OCI-LY7 (cell line): Measurements from ENCODE around the gene KCNK5. TPM values are rescaled to one million over a fixed set of nuclear protein-coding genes. Genes with fewer than 3 reads are reported as not detected.

Source experiments
- BruUV-seq: library from RNA; stranded (reverse); fragments of 400-500 nt; replicated peaks from 2 replicates; lab custom pipeline; 2021; lab: Mats Ljungman, UMichigan
- CTCF ChIA-PET: fragments of 300-600 bp; sonication (Branson Sonifier 250); formaldehyde crosslinking; loops from one replicate; lab custom pipeline; 2022; ENCODE audit warnings: antibody characterized with exemption; ENCODE audit not compliant: unreplicated experiment; lab: Charles Lee
- POLR2A ChIA-PET: fragments of 300-600 bp; sonication (Branson Sonifier 250); formaldehyde crosslinking; loops from one replicate; lab custom pipeline; 2022; ENCODE audit warnings: antibody characterized with exemption; lab: Charles Lee
- DNase-seq: peaks from one replicate; pipeline ENCODE4 v3.0.0-alpha.2; 2015; ENCODE audit warnings: low spot score
- H2AFZ ChIP-seq: fragments of 200-600 bp; sonication (generic), shearing (Covaris generic); 2 replicates; pipeline ENCODE4 v1.6.1; 2014; ENCODE audit warnings: mild to moderate bottlenecking, antibody characterized with exemption, low read length, moderate library complexity
- H3K27ac ChIP-seq: fragments of 200-600 bp; sonication (generic); 2 replicates; pipeline ENCODE4 v1.5.1; 2014; ENCODE audit warnings: mixed run types, low read depth, mild to moderate bottlenecking, moderate library complexity, low read length, inconsistent platforms; ENCODE audit not compliant: poor library complexity, severe bottlenecking
- H3K36me3 ChIP-seq: fragments of 200-600 bp; sonication (generic); 2 replicates; pipeline ENCODE4 v1.6.1; 2014; ENCODE audit warnings: mild to moderate bottlenecking, antibody characterized with exemption, low read length, moderate library complexity, mixed read lengths; ENCODE audit not compliant: insufficient read depth
- H3K4me1 ChIP-seq: fragments of 200-600 bp; sonication (generic); 2 replicates; pipeline ENCODE4 v1.5.1; 2014; ENCODE audit warnings: mild to moderate bottlenecking, low read length; ENCODE audit not compliant: insufficient read depth, poor library complexity, severe bottlenecking
- H3K4me2 ChIP-seq: fragments of 200-600 bp; sonication (generic); 2 replicates; pipeline ENCODE4 v1.6.1; 2014; ENCODE audit warnings: mild to moderate bottlenecking, low read length
- H3K4me3 ChIP-seq: fragments of 200-600 bp; sonication (generic); 2 replicates; pipeline ENCODE4 v1.5.1; 2014; ENCODE audit warnings: mild to moderate bottlenecking, low read depth, low read length; ENCODE audit not compliant: poor library complexity, severe bottlenecking
- H3K79me2 ChIP-seq: fragments of 200-600 bp; sonication (generic); 2 replicates; pipeline ENCODE4 v1.6.1; 2016; ENCODE audit warnings: low read depth, mild to moderate bottlenecking, low read length, moderate library complexity, mixed read lengths; ENCODE audit not compliant: insufficient read depth
- H3K9me2 ChIP-seq: fragments of 200-600 bp; sonication (generic); 2 replicates; pipeline ENCODE4 v1.6.1; 2016; ENCODE audit warnings: mild to moderate bottlenecking, low read length, mixed read lengths; ENCODE audit not compliant: insufficient read depth
- H3K9me3 ChIP-seq: fragments of 200-600 bp; sonication (generic); 2 replicates; pipeline ENCODE4 v1.6.1; 2014; ENCODE audit warnings: mild to moderate bottlenecking, mixed run types, low read length, mixed read lengths
- H4K20me1 ChIP-seq: fragments of 200-600 bp; sonication (generic); 2 replicates; pipeline ENCODE4 v1.6.1; 2014; ENCODE audit warnings: mild to moderate bottlenecking, antibody characterized with exemption, low read length, moderate library complexity, mixed read lengths; ENCODE audit not compliant: insufficient read depth
- CTCF ChIP-seq: fragments of 200-600 bp; sonication (generic); conservative IDR thresholded peaks from 2 replicates; pipeline ENCODE4 v1.5.1; 2014; ENCODE audit warnings: mild to moderate bottlenecking, antibody characterized with exemption, low read length, moderate library complexity, mixed read lengths
- EZH2phosphoT487 ChIP-seq: fragments of 200-600 bp; sonication (generic); IDR thresholded peaks from 2 replicates; pipeline ENCODE4 v1.6.1; 2018; ENCODE audit warnings: low read depth, borderline replicate concordance, mild to moderate bottlenecking, mixed run types, antibody characterized with exemption, low read length, moderate library complexity, mixed read lengths
- intact Hi-C: fragments of 100-400 bp; cut with micrococcal nuclease; formaldehyde crosslinking; loops from one replicate; pipeline ENCODE4 v1.10.0; 2022; ENCODE audit not compliant: unreplicated experiment
- total RNA-seq, 2 experiments: library from RNA; depleted of rRNA in 1 of 2; stranded (reverse); fragments of >200 nt in 1 of 2; shearing (Covaris generic) in 1 of 2; gene quantifications; 2 replicates each; pipeline ENCODE4 v1.2.3, GENCODE V29; 2014 to 2022

KCNK5 gene
- total RNA-seq, 2 experiments from 2014 or later, result not detected

- CTCF ChIA-PET, result no interaction called here
- no peaks in the 10 kb centered on the region for H3K4me1 ChIP-seq
- intact Hi-C loops, result no loop called here
Measured at GRCh38 chr6:39144481-39145173, 84.6 kb downstream of the KCNK5 start.

GRCh38 chr6:39143238-39143930 is 85.9 kb downstream of the KCNK5 start:
- no peak for TF ChIP-seq EZH2phosphoT487
- TF ChIP-seq CTCF, result no peak
- intact Hi-C loops, result no loop called here
- H3K9me3 ChIP-seq, result no peaks in the 10 kb centered on the region
- H3K4me3 ChIP-seq, result no peak overlapping the region
- POLR2A ChIA-PET, result no interaction called here
- no peaks in the 10 kb centered on the region for H3K9me2 ChIP-seq
- CTCF ChIA-PET, result no interaction called here
- H3K27ac ChIP-seq, result no peak overlapping the region
- no TSS peak for BruUV-seq
- no peaks in the 10 kb centered on the region for H3K36me3 ChIP-seq
- no peak overlapping the region for H3K4me2 ChIP-seq
- H3K79me2 ChIP-seq, result no peaks in the 10 kb centered on the region
- no peak for DNase-seq
- H2AFZ ChIP-seq, result no peak overlapping the region
- H4K20me1 ChIP-seq, result no peaks in the 10 kb centered on the region
- no peaks in the 10 kb centered on the region for H3K4me1 ChIP-seq

More at GRCh38 chr6:39144481-39145173, 84.6 kb downstream of the KCNK5 start:
- no peak for DNase-seq
- no peak for TF ChIP-seq EZH2phosphoT487
- no peak for TF ChIP-seq CTCF
- no peaks in the 10 kb centered on the region for H3K36me3 ChIP-seq
- no TSS peak for BruUV-seq
- no peaks in the 10 kb centered on the region for H4K20me1 ChIP-seq
- POLR2A ChIA-PET, result no interaction called here
- no peaks in the 10 kb centered on the region for H3K9me2 ChIP-seq
- no peak overlapping the region for H3K27ac ChIP-seq
- no peak overlapping the region for H3K4me2 ChIP-seq
- H2AFZ ChIP-seq, result no peak overlapping the region
- H3K9me3 ChIP-seq, result no peaks in the 10 kb centered on the region
- no peaks in the 10 kb centered on the region for H3K79me2 ChIP-seq
- no peak overlapping the region for H3K4me3 ChIP-seq
